Measurements from ENCODE around the gene GPER1. TPM values are rescaled to one million over a fixed set of nuclear protein-coding genes. Genes with fewer than 3 reads are reported as not detected.
"Not testable (repeated sequence)": the region's sequence is repeated elsewhere in the genome, so short reads cannot be mapped to it uniquely, and the experiment has no call there.

Gene GPER1
- total and polyA plus RNA-seq, 4 donors, result 3.7 to 7.7 (median 6.3) TPM

GRCh38 chr7:1114088-1114487, 26.2 kb downstream of the GPER1 start:
- H3K9me3 ChIP-seq (ENCODE audit: control insufficient read depth in 4 of 4, insufficient read depth in 3 of 4, low read length in 3 of 4), result no peaks in the 10 kb centered on the region
- H3K4me3 ChIP-seq, result no peak overlapping the region
- 93 to 96% methylated on average over 13 of the region's 13 CpGs for WGBS, 2 donors
- no peak overlapping the region for H3K9ac ChIP-seq (ENCODE audit: insufficient read depth in 1 of 2, low read length in 2 of 2)
- TF ChIP-seq CTCF (IDR thresholded peaks at IDR 0.05; ENCODE audit: control extremely low read depth, extremely low read depth), result no peak
- H3K4me1 ChIP-seq (ENCODE audit: control insufficient read depth in 5 of 5, insufficient read depth in 5 of 5, low read length in 5 of 5), result no peaks in the 10 kb centered on the region
- H3K27ac ChIP-seq (ENCODE audit: low read depth in 1 of 2, low read length in 1 of 2), result no peak overlapping the region
- DNase-seq (no peak), ATAC-seq (ENCODE audit: insufficient read depth, low FRiP score) (no peak)
- peaks cover 0 to 5% (median under 1%) of the 10 kb centered on the region in 4 donors for H3K36me3 ChIP-seq (ENCODE audit: control insufficient read depth in 4 of 4, insufficient read depth in 4 of 4, low read length in 4 of 4)
- no peaks in the 10 kb centered on the region for H3K27me3 ChIP-seq (ENCODE audit: control insufficient read depth in 3 of 3, insufficient read depth in 3 of 3, low read length in 2 of 3)

- no peak for TF ChIP-seq CTCF (IDR thresholded peaks at IDR 0.05; ENCODE audit: control extremely low read depth, extremely low read depth)
- no peak for DNase-seq
Observed at GRCh38 chr7:1114505-1114904, 26.6 kb downstream of the GPER1 start.

GRCh38 chr7:1115171-1116045, 27.5 kb downstream of the GPER1 start:
- not testable (repeated sequence) for H3K4me3 ChIP-seq; H3K27ac ChIP-seq (ENCODE audit: low read depth in 1 of 2, low read length in 1 of 2); ATAC-seq (ENCODE audit: insufficient read depth, low FRiP score); H3K9me3 ChIP-seq (ENCODE audit: control insufficient read depth in 4 of 4, insufficient read depth in 3 of 4, low read length in 3 of 4); H3K4me1 ChIP-seq (ENCODE audit: control insufficient read depth in 5 of 5, insufficient read depth in 5 of 5, low read length in 5 of 5); DNase-seq; H3K36me3 ChIP-seq (ENCODE audit: control insufficient read depth in 4 of 4, insufficient read depth in 4 of 4, low read length in 4 of 4); H3K27me3 ChIP-seq (ENCODE audit: control insufficient read depth in 3 of 3, insufficient read depth in 3 of 3, low read length in 2 of 3); H3K9ac ChIP-seq (ENCODE audit: insufficient read depth in 1 of 2, low read length in 2 of 2)
- 92 to 97% methylated on average over 44 of the region's 44 CpGs for WGBS, 2 donors

More at GRCh38 chr7:1114505-1114904, 26.6 kb downstream of the GPER1 start:
- ATAC-seq (ENCODE audit: insufficient read depth, low FRiP score), result no peak
- Histone ChIP-seq H3K27me3 (ENCODE audit: control insufficient read depth in 3 of 3, insufficient read depth in 3 of 3, low read length in 2 of 3) (no peaks in the 10 kb centered on the region), H3K27ac (ENCODE audit: low read depth in 1 of 2, low read length in 1 of 2) (no peak overlapping the region), H3K9me3 (ENCODE audit: control insufficient read depth in 4 of 4, insufficient read depth in 3 of 4, low read length in 3 of 4) (no peaks in the 10 kb centered on the region), H3K4me3 (no peak overlapping the region), H3K36me3 (ENCODE audit: control insufficient read depth in 4 of 4, insufficient read depth in 4 of 4, low read length in 4 of 4) (peaks cover 0 to 5% (median under 1%) of the 10 kb centered on the region in 4 donors), H3K4me1 (ENCODE audit: control insufficient read depth in 5 of 5, insufficient read depth in 5 of 5, low read length in 5 of 5) (no peaks in the 10 kb centered on the region), H3K9ac (ENCODE audit: insufficient read depth in 1 of 2, low read length in 2 of 2) (no peak overlapping the region)
- WGBS, 2 donors, result 92 to 97% methylated on average over 19 of the region's 19 CpGs

GRCh38 chr7:1116383-1117008, 28.6 kb downstream of the GPER1 start:
- not testable (repeated sequence) for H3K27me3 ChIP-seq (ENCODE audit: control insufficient read depth in 3 of 3, insufficient read depth in 3 of 3, low read length in 2 of 3); H3K9me3 ChIP-seq (ENCODE audit: control insufficient read depth in 4 of 4, insufficient read depth in 3 of 4, low read length in 3 of 4); H3K4me1 ChIP-seq (ENCODE audit: control insufficient read depth in 5 of 5, insufficient read depth in 5 of 5, low read length in 5 of 5); H3K4me3 ChIP-seq; ATAC-seq (ENCODE audit: insufficient read depth, low FRiP score); H3K9ac ChIP-seq (ENCODE audit: insufficient read depth in 1 of 2, low read length in 2 of 2); H3K36me3 ChIP-seq (ENCODE audit: control insufficient read depth in 4 of 4, insufficient read depth in 4 of 4, low read length in 4 of 4); H3K27ac ChIP-seq (ENCODE audit: low read depth in 1 of 2, low read length in 1 of 2); DNase-seq
- 88 to 95% methylated on average over 22 to 49 of the region's 49 CpGs for WGBS, 2 donors

Data from lung (tissue), 12 donors.